AG04449 (cell line): ENCODE data around the gene WNT5A.

Experiments
- CTCF ChIA-PET: fragments of 350-600 bp; formaldehyde crosslinking; extraction: SDS; loops from one replicate; lab custom pipeline; 2021; ENCODE audit warnings: antibody characterized with exemption; lab: Yijun Ruan, JAX
- POLR2A ChIA-PET: fragments of 400-600, 350-600 bp; formaldehyde crosslinking; extraction: SDS; loops from one replicate; lab custom pipeline; 2020; ENCODE audit warnings: antibody characterized with exemption, inconsistent platforms; lab: Yijun Ruan, JAX
- DNase-seq: peaks from one replicate; pipeline ENCODE4 v3.0.0-alpha.2; 2010; ENCODE audit warnings: low read depth, low spot score
- H3K4me3 ChIP-seq: 2 replicates; pipeline ENCODE4 v1.5.1; 2011; ENCODE audit warnings: low read depth, mild to moderate bottlenecking, control low read depth, low read length
- CTCF ChIP-seq: IDR thresholded peaks from one replicate; pipeline ENCODE4 v1.5.1; 2011; ENCODE audit warnings: mild to moderate bottlenecking, moderate library complexity, low read length, control low read depth, inconsistent platforms; ENCODE audit not compliant: insufficient read depth; ENCODE audit errors: missing control alignments

The WNT5A gene

GRCh38 chr3:55519019-55519418 lies 31.9 kb upstream of the WNT5A start:
- DNase-seq, result peak; percentile 40
- POLR2A ChIA-PET, result no interaction called here
- no peak for TF ChIP-seq CTCF
- CTCF ChIA-PET, result no interaction called here
- H3K4me3 ChIP-seq, result no peak overlapping the region

GRCh38 chr3:55518451-55518850 lies 31.3 kb upstream of the WNT5A start:
- no peak overlapping the region for H3K4me3 ChIP-seq
- no peak for DNase-seq
- TF ChIP-seq CTCF, result no peak
- POLR2A ChIA-PET, result no interaction called here
- CTCF ChIA-PET, result interaction anchor here (0.7 kb wide), 1 partner anchor 658 kb away, joined by 3 read pairs; no protein-coding TSS in a partner anchor

- ChIA-PET CTCF (interaction anchor here (0.8 kb wide), 1 partner anchor 12 kb away, joined by 3 read pairs; no protein-coding TSS in a partner anchor), POLR2A (no interaction called here)
- DNase-seq, result no peak
- no peak overlapping the region for H3K4me3 ChIP-seq
- TF ChIP-seq CTCF, result no peak
Measured at GRCh38 chr3:55516392-55517030, 29.4 kb upstream of the WNT5A start.

GRCh38 chr3:55515550-55516246 lies 28.6 kb upstream of the WNT5A start:
- no peak for TF ChIP-seq CTCF
- ChIA-PET CTCF (interaction anchor here (0.8 to 1.3 kb wide), 3 partner anchors 11 to 206 kb away, joined by 3 to 5 read pairs (median 3); no protein-coding TSS in a partner anchor), POLR2A (no interaction called here)
- no peak overlapping the region for H3K4me3 ChIP-seq
- no peak for DNase-seq

GRCh38 chr3:55514962-55515361 lies 27.9 kb upstream of the WNT5A start:
- no peak for TF ChIP-seq CTCF
- ChIA-PET POLR2A (no interaction called here), CTCF (interaction anchor here (1.1 to 1.3 kb wide), 2 partner anchors 10 to 206 kb away, joined by 3 to 5 read pairs; no protein-coding TSS in a partner anchor)
- DNase-seq, result no peak
- no peak overlapping the region for H3K4me3 ChIP-seq
